RWPE1 (cell line): Measurements from ENCODE around the gene BTLA.

Experiments used
- CTCF ChIA-PET: fragments of 350-600 bp; sonication (Branson Sonifier 250); formaldehyde crosslinking; extraction: SDS; loops from one replicate; lab custom pipeline; 2021; lab: Yijun Ruan, JAX
- POLR2A ChIA-PET: fragments of 400-600 bp; formaldehyde crosslinking; extraction: SDS; loops from one replicate; lab custom pipeline; 2020; ENCODE audit warnings: antibody characterized with exemption; ENCODE audit not compliant: low non-redundant PET; lab: Yijun Ruan, JAX
- DNase-seq: peaks from one replicate; pipeline ENCODE4 v3.0.0; 2012; ENCODE audit warnings: low spot score
- H3K27ac ChIP-seq: fragments of 450-650 bp; 2 replicates; pipeline ENCODE4 v1.5.1; 2017
- CTCF ChIP-seq: fragments of 450-650 bp; conservative IDR thresholded peaks from 2 replicates; pipeline ENCODE4 v1.5.1; 2017; ENCODE audit warnings: low read depth, mild to moderate bottlenecking

BTLA gene

DNA sequence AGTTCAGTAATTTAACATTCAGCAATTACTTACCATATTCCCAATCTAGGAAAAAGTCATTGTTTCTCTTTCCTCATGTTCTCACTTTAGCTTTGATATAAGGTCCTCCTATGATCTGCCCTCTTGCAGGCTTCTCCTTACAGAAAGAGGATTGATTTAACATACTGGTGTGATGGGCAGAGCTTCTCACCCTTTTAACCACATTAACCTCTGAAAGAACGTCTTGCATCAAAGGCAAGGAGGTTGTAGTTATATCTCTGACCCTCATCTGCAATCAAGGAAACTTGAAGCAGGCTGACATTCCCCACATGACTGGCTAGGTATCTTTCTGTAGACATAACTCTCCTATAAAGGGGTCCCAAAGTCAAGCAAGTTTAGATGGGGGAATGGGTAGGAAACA, 39.5 kb downstream of the BTLA start:
- TF ChIP-seq CTCF, result no peak
- H3K27ac ChIP-seq, result no peak overlapping the region
- ChIA-PET CTCF (no interaction called here), POLR2A (no interaction called here)
- no peak for DNase-seq

DNA sequence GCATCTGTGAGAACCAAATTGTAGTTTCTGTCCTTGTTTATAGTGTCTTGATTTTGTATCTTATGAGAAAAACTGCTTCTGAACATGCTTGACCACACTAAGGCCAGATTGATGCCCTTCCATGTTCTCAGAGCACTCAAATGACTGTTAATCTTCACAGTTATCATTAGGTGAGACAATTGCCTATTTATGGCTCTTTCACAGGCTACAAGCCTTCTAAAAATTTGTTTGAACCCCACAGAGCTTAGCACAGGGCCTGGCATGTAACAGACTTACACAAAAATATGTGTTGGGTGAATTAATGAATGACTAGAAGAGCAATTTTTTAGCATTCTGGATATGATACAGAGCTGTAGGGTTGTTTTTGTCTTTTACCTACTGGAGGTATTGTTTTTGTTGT, 43.1 kb downstream of the BTLA start:
- DNase-seq, result no peak
- POLR2A ChIA-PET, result no interaction called here
- TF ChIP-seq CTCF, result no peak
- no peak overlapping the region for H3K27ac ChIP-seq
- CTCF ChIA-PET, result no interaction called here

DNA sequence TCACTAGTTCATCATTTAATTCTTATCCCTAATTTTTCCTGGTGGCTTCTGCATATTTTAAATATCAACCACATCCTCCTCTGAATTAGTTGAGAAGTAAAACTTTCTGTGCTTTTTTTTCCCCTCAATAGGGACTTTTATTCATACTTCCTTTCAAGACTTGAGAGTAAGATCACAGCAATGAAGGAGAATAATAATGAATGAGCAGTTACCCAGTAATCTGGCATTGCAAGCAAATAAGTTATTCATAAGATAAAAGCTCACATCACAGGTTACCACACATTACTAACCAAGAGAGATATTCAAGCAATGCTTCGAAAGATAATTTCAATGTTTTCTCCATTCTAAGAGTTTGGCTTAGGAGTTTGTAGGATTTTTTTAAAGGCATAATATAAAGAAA, 50.3 kb downstream of the BTLA start:
- no peak for TF ChIP-seq CTCF
- no peak overlapping the region for H3K27ac ChIP-seq
- no peak for DNase-seq
- ChIA-PET POLR2A (no interaction called here), CTCF (no interaction called here)

- no peak for DNase-seq
- H3K27ac ChIP-seq, result no peak overlapping the region
- TF ChIP-seq CTCF, result no peak
- CTCF ChIA-PET, result no interaction called here
- POLR2A ChIA-PET, result no interaction called here
Observed at GRCh38 chr3:112446343-112446742, 52.9 kb downstream of the BTLA start.

GRCh38 chr3:112445839-112446238, 53.4 kb downstream of the BTLA start:
- no peak for DNase-seq
- POLR2A ChIA-PET, result no interaction called here
- no peak for TF ChIP-seq CTCF
- CTCF ChIA-PET, result no interaction called here
- no peak overlapping the region for H3K27ac ChIP-seq

GRCh38 chr3:112437146-112438022, 61.9 kb downstream of the BTLA start:
- ChIA-PET POLR2A (no interaction called here), CTCF (interaction anchor here (0.5 to 0.9 kb wide), 4 partner anchors 170 to 1598 kb away, joined by 3 to 4 read pairs (median 3); no protein-coding TSS in a partner anchor)
- no peak for TF ChIP-seq CTCF
- peak; percentile 3 for DNase-seq
- no peak overlapping the region for H3K27ac ChIP-seq
